Panc1 (cell line): ENCODE measurements around the gene ZNF81. TPM values are rescaled to one million over a fixed set of nuclear protein-coding genes. Genes with fewer than 3 reads are reported as not detected.
"Not testable (repeated sequence)": the region's sequence is repeated elsewhere in the genome, so short reads cannot be mapped to it uniquely, and the experiment has no call there.

Experiments
- ATAC-seq: fragments of 200-7000 bp; cut with Tn5 transposase; 2 replicates; pipeline ENCODE4 v1.9.1; 2020; ENCODE audit warnings: mild to moderate bottlenecking, moderate library complexity
- BruUV-seq: library from RNA; stranded (reverse); fragments of 400-500 nt; replicated peaks from 2 replicates; lab custom pipeline; 2021; lab: Mats Ljungman, UMichigan
- CTCF ChIA-PET: fragments of 300-600 bp; sonication (Branson Sonifier 250); formaldehyde crosslinking; loops from one replicate; lab custom pipeline; 2022; ENCODE audit warnings: antibody characterized with exemption; lab: Charles Lee
- POLR2A ChIA-PET: fragments of 300-600 bp; sonication (Branson Sonifier 250); formaldehyde crosslinking; loops from one replicate; lab custom pipeline; 2022; ENCODE audit warnings: antibody characterized with exemption; lab: Charles Lee
- DNase-seq: peaks from one replicate; pipeline ENCODE4 v3.0.0-alpha.2; 2010; ENCODE audit warnings: low read depth, low spot score
- H3K27ac ChIP-seq: 2 replicates; pipeline ENCODE4 v1.5.1; 2011; ENCODE audit warnings: mild to moderate bottlenecking, low read length, inconsistent platforms
- H3K27me3 ChIP-seq: fragments of 200-500 bp; sonication (Bioruptor generic); 2 replicates; pipeline ENCODE4 v1.6.0; 2014; ENCODE audit warnings: low read length, inconsistent platforms; ENCODE audit not compliant: control insufficient read depth, insufficient read depth
- H3K36me3 ChIP-seq: fragments of 200-500 bp; sonication (Bioruptor generic); 2 replicates; pipeline ENCODE4 v1.5.1; 2014; ENCODE audit warnings: inconsistent platforms, mild to moderate bottlenecking, low read length, moderate library complexity; ENCODE audit not compliant: control insufficient read depth, insufficient read depth
- H3K4me1 ChIP-seq: 2 replicates; pipeline ENCODE4 v1.5.1; 2011; ENCODE audit warnings: inconsistent platforms, mild to moderate bottlenecking, low read length, moderate library complexity; ENCODE audit not compliant: control insufficient read depth, insufficient read depth
- H3K4me3 ChIP-seq, 2 experiments: 2 replicates each; pipeline ENCODE4 v1.5.1; 2011 to 2012; ENCODE audit warnings: low read depth in 2 of 2, low read length in 2 of 2, mild to moderate bottlenecking in 2 of 2, inconsistent platforms in 1 of 2, moderate library complexity in 1 of 2
- H3K9me3 ChIP-seq: fragments of 200-500 bp; sonication (Bioruptor generic); 2 replicates; pipeline ENCODE4 v1.5.1; 2014; ENCODE audit warnings: low read depth, mild to moderate bottlenecking, inconsistent platforms, low read length, moderate library complexity; ENCODE audit not compliant: control insufficient read depth, insufficient read depth
- POLR2AphosphoS5 ChIP-seq: IDR thresholded peaks from 2 replicates; pipeline ENCODE4 v1.6.1; 2012; ENCODE audit warnings: mild to moderate bottlenecking, low read depth, low read length, moderate library complexity
- SIN3A ChIP-seq: IDR thresholded peaks from 2 replicates; pipeline ENCODE4 v1.6.1; 2012; ENCODE audit warnings: low read depth, mild to moderate bottlenecking, low read length, moderate library complexity, borderline replicate concordance; ENCODE audit not compliant: insufficient read depth
- TCF7L2 ChIP-seq: IDR thresholded peaks from 2 replicates; pipeline ENCODE4 v1.6.1; 2011; ENCODE audit warnings: mild to moderate bottlenecking, low read depth, low read length, inconsistent platforms
- in situ Hi-C: cut with HindIII; loops from 2 replicates; pipeline ENCODE4 v1.10.0; 2016; ENCODE audit warnings: low sequenced_read_pairs, low pct_unique_long_range_greater_than_20kb
- intact Hi-C: fragments of 100-400 bp; cut with micrococcal nuclease; formaldehyde crosslinking; loops from one replicate; pipeline ENCODE4 v1.10.0; 2022; ENCODE audit not compliant: unreplicated experiment
- total RNA-seq: library from RNA; stranded (reverse); gene quantifications from one replicate; pipeline ENCODE4 v1.2.1, GENCODE V29; 2021; ENCODE audit not compliant: unreplicated experiment
- TF ChIP-seq, protein P1 (sequence below), 2 experiments: IDR thresholded peaks; 2 replicates each; pipeline ENCODE4 v1.6.1; 2011 to 2012; ENCODE audit warnings: low read depth in 2 of 2, control low read depth in 1 of 2, low read length in 1 of 2, mild to moderate bottlenecking in 1 of 2, moderate library complexity in 1 of 2; ENCODE audit not compliant: insufficient read depth in 1 of 2
- TF ChIP-seq, protein P2 (sequence below): fragments of 450-650 bp; IDR thresholded peaks from 2 replicates; pipeline ENCODE4 v1.5.1; 2017; ENCODE audit warnings: mild to moderate bottlenecking

Gene ZNF81
- total RNA-seq, 1 experiment from 2014 or later, result 10.7 TPM

DNA sequence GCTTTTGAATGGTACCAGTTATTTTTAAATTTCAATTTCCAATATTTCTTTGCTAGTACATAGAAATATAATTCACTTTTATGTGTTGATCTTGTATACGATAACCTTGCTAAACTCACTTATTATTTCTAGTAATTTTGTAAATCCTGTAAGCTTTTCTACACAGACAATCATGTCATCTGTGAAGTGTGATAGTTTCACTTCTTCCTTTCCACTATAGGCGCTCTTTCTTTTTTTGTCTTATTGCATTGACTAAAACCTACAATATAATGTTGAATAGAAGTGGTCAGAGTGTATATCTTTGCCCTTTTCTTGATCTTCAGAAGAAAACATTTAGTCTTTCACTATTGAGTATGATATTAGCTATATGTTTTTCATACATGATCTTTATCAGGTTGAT, 90.5 kb downstream of the ZNF81 start:
- H3K4me1 ChIP-seq, result no peaks in the 10 kb centered on the region
- TF ChIP-seq SIN3A, result no peak
- TF ChIP-seq, protein P1, sequence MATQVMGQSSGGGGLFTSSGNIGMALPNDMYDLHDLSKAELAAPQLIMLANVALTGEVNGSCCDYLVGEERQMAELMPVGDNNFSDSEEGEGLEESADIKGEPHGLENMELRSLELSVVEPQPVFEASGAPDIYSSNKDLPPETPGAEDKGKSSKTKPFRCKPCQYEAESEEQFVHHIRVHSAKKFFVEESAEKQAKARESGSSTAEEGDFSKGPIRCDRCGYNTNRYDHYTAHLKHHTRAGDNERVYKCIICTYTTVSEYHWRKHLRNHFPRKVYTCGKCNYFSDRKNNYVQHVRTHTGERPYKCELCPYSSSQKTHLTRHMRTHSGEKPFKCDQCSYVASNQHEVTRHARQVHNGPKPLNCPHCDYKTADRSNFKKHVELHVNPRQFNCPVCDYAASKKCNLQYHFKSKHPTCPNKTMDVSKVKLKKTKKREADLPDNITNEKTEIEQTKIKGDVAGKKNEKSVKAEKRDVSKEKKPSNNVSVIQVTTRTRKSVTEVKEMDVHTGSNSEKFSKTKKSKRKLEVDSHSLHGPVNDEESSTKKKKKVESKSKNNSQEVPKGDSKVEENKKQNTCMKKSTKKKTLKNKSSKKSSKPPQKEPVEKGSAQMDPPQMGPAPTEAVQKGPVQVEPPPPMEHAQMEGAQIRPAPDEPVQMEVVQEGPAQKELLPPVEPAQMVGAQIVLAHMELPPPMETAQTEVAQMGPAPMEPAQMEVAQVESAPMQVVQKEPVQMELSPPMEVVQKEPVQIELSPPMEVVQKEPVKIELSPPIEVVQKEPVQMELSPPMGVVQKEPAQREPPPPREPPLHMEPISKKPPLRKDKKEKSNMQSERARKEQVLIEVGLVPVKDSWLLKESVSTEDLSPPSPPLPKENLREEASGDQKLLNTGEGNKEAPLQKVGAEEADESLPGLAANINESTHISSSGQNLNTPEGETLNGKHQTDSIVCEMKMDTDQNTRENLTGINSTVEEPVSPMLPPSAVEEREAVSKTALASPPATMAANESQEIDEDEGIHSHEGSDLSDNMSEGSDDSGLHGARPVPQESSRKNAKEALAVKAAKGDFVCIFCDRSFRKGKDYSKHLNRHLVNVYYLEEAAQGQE (IDR thresholded peaks at IDR 0.05; ENCODE audit: insufficient read depth in 1 of 2, low read depth in 2 of 2, low read length in 1 of 2), result no peak
- H3K36me3 ChIP-seq, result no peaks in the 10 kb centered on the region
- H3K4me3 ChIP-seq, result no peak overlapping the region
- in situ Hi-C loops (no loop called here), intact Hi-C loops (no loop called here)
- H3K27me3 ChIP-seq, result no peaks in the 10 kb centered on the region
- POLR2A ChIA-PET, result no interaction called here
- no TSS peak for BruUV-seq
- CTCF ChIA-PET, result interaction anchor here (0.7 kb wide), 1 partner anchor 16 kb away, joined by 3 read pairs; no protein-coding TSS in a partner anchor
- H3K27ac ChIP-seq, result no peak overlapping the region
- H3K9me3 ChIP-seq, result no peaks in the 10 kb centered on the region
- ATAC-seq, result no peak
- no peak for DNase-seq

DNA sequence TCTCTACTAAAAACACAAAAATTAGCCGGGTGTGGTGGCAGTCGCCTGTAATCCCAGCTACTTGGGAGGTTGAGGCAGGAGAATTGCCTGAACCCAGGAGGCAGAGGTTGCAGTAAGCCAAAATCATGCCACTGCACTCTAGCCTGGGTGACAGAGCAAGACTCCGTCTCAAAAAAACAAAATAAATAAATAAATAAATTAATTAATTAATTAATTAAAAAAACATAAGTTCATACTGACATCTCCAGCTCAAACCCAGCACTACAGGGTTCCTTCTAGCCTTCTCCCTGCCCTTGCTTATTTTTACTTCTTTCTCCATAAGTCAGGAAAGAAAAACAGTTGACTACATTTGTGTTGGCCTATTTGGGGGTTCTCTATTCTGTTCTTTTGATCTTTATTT, 95.3 kb downstream of the ZNF81 start:
- intact Hi-C loops, DNase-seq, H3K27ac ChIP-seq, BruUV-seq, H3K4me1 ChIP-seq, H3K36me3 ChIP-seq, in situ Hi-C loops, H3K27me3 ChIP-seq, CTCF ChIA-PET, POLR2A ChIA-PET, ATAC-seq, H3K4me3 ChIP-seq, H3K9me3 ChIP-seq: not testable (repeated sequence)

DNA sequence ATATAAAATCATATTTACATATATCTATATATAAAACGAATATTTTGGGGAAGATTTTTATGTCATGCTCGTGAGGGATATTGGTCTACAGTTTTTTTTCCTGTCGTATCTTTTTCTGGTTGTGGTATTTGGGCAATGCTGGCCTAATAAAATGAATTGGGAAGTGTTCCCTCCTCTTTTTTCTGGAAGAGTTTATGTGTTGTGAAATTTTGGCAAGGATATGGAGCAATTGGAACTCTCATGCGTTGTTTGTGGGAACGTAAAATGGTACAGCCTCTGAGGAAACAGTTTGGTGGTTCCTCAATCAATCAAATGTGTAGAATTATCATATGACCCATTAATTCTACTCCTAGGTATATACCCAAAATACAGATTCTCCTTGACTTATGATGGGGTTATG, 97.2 kb downstream of the ZNF81 start:
- DNase-seq, result no peak
- H3K27ac ChIP-seq, result no peak overlapping the region
- in situ Hi-C loops (no loop called here), intact Hi-C loops (no loop called here)
- no peak for ATAC-seq
- TF ChIP-seq, protein P2, sequence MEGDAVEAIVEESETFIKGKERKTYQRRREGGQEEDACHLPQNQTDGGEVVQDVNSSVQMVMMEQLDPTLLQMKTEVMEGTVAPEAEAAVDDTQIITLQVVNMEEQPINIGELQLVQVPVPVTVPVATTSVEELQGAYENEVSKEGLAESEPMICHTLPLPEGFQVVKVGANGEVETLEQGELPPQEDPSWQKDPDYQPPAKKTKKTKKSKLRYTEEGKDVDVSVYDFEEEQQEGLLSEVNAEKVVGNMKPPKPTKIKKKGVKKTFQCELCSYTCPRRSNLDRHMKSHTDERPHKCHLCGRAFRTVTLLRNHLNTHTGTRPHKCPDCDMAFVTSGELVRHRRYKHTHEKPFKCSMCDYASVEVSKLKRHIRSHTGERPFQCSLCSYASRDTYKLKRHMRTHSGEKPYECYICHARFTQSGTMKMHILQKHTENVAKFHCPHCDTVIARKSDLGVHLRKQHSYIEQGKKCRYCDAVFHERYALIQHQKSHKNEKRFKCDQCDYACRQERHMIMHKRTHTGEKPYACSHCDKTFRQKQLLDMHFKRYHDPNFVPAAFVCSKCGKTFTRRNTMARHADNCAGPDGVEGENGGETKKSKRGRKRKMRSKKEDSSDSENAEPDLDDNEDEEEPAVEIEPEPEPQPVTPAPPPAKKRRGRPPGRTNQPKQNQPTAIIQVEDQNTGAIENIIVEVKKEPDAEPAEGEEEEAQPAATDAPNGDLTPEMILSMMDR, result no peak
- no peak for TF ChIP-seq TCF7L2
- TF ChIP-seq POLR2AphosphoS5, result no peak
- no peak for TF ChIP-seq SIN3A
- TF ChIP-seq, protein P1 (IDR thresholded peaks at IDR 0.05; ENCODE audit: insufficient read depth in 1 of 2, low read depth in 2 of 2, low read length in 1 of 2), result no peak
- no peaks in the 10 kb centered on the region for H3K27me3 ChIP-seq
- no peaks in the 10 kb centered on the region for H3K4me1 ChIP-seq
- ChIA-PET POLR2A (no interaction called here), CTCF (no interaction called here)
- H3K4me3 ChIP-seq, result no peak overlapping the region
- H3K36me3 ChIP-seq, result no peaks in the 10 kb centered on the region
- no peaks in the 10 kb centered on the region for H3K9me3 ChIP-seq
- no TSS peak for BruUV-seq
